Common myeloid progenitor, CD34-positive (primary cell): ENCODE measurements around the gene MED6.
A peak's percentile ranks its signal among the peaks of the same experiment; 100 is the strongest.

Experiments
- CTCF ChIA-PET: fragments of 350-600 bp; sonication (Branson Sonifier 250); formaldehyde crosslinking; loops from one replicate; lab custom pipeline; 2021; ENCODE audit warnings: antibody characterized with exemption; lab: Charles Lee
- POLR2A ChIA-PET: fragments of 350-600 bp; sonication (Branson Sonifier 250); formaldehyde crosslinking; loops from one replicate; lab custom pipeline; 2021; ENCODE audit warnings: antibody characterized with exemption; lab: Charles Lee
- DNase-seq, 3 donors: peaks; one replicate each; pipeline versions ENCODE4 v3.0.0 to v3.0.0-alpha.2; 2013
- H3K27ac ChIP-seq, 2 experiments: 1 replicate in 1 of 2; 2 replicates in 1 of 2; pipeline ENCODE4 v1.7.0; 2013; ENCODE audit warnings: inconsistent platforms in 2 of 2, low read length in 2 of 2, mild to moderate bottlenecking in 2 of 2, low read depth in 1 of 2, moderate library complexity in 1 of 2; ENCODE audit not compliant: severe bottlenecking in 2 of 2, insufficient read depth in 1 of 2, poor library complexity in 1 of 2
- H3K27me3 ChIP-seq, 5 experiments: replicated peaks in 2 of 5; 1 replicate in 3 of 5; 2 replicates in 2 of 5; pipeline versions ENCODE4 v1.6.1 to v1.7.0; 2013; ENCODE audit warnings: low read length in 4 of 5, mild to moderate bottlenecking in 2 of 5, moderate library complexity in 2 of 5, inconsistent platforms in 1 of 5; ENCODE audit not compliant: insufficient read depth in 5 of 5, control insufficient read depth in 4 of 5
- H3K36me3 ChIP-seq, 4 experiments: 1 replicate in 2 of 4; 2 replicates in 2 of 4; pipeline versions ENCODE4 v1.6.1 to v1.7.0; 2013; ENCODE audit warnings: low read length in 3 of 4, control low read depth in 1 of 4, mild to moderate bottlenecking in 1 of 4; ENCODE audit not compliant: control insufficient read depth in 4 of 4, insufficient read depth in 4 of 4
- H3K4me1 ChIP-seq, 4 experiments: 1 replicate in 3 of 4; 2 replicates in 1 of 4; pipeline versions ENCODE4 v1.6.1 to v1.7.1; 2013; ENCODE audit warnings: low read length in 3 of 4, mild to moderate bottlenecking in 3 of 4, control low read depth in 1 of 4, inconsistent platforms in 1 of 4, moderate library complexity in 1 of 4; ENCODE audit not compliant: control insufficient read depth in 4 of 4, insufficient read depth in 4 of 4; ENCODE audit errors: control extremely low read depth in 1 of 4
- H3K4me3 ChIP-seq, 7 experiments: 1 replicate in 4 of 7; 2 replicates in 3 of 7; pipeline versions ENCODE4 v1.5.1 to v1.7.0; 2013; ENCODE audit warnings: mild to moderate bottlenecking in 7 of 7, low read length in 6 of 7, moderate library complexity in 6 of 7, inconsistent platforms in 2 of 7, low read depth in 2 of 7, control low read depth in 1 of 7; ENCODE audit not compliant: insufficient read depth in 4 of 7, control insufficient read depth in 1 of 7; ENCODE audit errors: extremely low read depth in 1 of 7
- H3K9me3 ChIP-seq, 5 experiments: 1 replicate in 4 of 5; 2 replicates in 1 of 5; pipeline versions ENCODE4 v1.6.1 to v1.7.1; 2013; ENCODE audit warnings: low read length in 4 of 5, mild to moderate bottlenecking in 2 of 5, inconsistent platforms in 1 of 5, low read depth in 1 of 5, moderate library complexity in 1 of 5; ENCODE audit not compliant: control insufficient read depth in 4 of 5, insufficient read depth in 2 of 5; ENCODE audit errors: control extremely low read depth in 1 of 5
- WGBS: methylation state at CpG from one replicate; pipeline ENCODE4 v1.1.5; 2013; ENCODE audit not compliant: insufficient coverage; 5-methylcytosine and 5-hydroxymethylcytosine counted together

MED6 gene

DNA sequence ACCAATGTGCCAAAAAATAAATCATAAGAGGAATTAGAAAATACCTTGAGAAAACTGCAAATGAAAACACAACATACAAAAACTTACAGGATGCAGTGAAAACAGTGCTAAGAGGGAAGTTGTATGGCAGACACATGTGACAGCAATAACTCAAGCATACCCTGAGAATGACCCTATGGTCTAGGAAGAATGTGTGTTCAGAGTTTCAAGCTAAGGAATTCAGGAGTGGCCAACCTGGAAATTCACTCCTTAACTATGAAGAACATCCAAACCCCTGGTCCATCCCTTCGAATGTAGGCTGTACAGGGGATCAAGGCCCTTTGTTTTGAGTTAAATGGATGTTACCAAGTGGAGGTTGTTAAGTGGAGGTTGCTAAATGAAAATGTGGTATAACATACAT lies 24.5 kb upstream of the MED6 start:
- no peak overlapping the region for H3K27ac ChIP-seq
- ChIA-PET POLR2A (no interaction called here), CTCF (interaction anchor here (0.6 to 7.3 kb wide), 8 partner anchors 10 to 352 kb away, joined by 3 to 59 read pairs (median 4); no protein-coding TSS in a partner anchor)
- no peaks in the 10 kb centered on the region for H3K36me3 ChIP-seq
- H3K4me1 ChIP-seq = no peaks in the 10 kb centered on the region
- WGBS = no CpG with 5 or more reads among the region's 1 CpG
- H3K4me3 ChIP-seq = no peak overlapping the region
- peaks cover 0 to 26% (median 4%) of the 10 kb centered on the region in 5 experiments for H3K9me3 ChIP-seq
- peak in 1 of 3 donors; percentile 16 for DNase-seq
- H3K27me3 ChIP-seq = no peaks in the 10 kb centered on the region

DNA sequence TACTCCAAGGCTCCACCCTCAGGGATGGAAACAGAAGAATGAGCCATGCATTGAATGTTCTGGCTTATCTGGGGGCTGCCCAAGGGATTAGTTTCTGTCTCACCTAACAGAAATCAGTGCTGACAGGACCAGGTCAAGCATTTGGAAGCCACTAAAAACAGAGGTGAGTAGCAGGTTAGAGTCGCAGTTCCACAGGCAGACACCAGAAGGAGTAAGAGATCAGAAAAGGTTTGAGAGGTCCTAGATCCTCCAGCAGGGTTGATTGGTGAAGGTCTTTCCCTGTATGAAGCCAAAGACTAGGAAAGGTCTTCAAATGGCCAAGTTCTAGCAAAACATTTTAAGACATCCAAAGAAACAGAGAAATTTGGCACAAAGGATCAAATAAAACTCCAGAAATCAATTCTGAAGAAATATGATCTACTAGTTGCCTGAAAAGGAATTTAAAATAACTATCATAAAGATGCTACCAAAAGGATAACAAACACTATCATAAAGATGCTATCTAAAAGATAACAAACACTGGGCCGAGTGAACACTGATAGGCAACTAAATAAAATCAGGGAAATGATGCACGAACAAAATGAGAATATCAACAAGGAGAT lies 21.8 kb upstream of the MED6 start:
- 0% methylated on average over 1 of the region's 3 CpGs for WGBS
- no peaks in the 10 kb centered on the region for H3K4me1 ChIP-seq
- POLR2A ChIA-PET = no interaction called here
- H3K36me3 ChIP-seq = no peaks in the 10 kb centered on the region
- peaks cover 0 to 4% (median 0%) of the 10 kb centered on the region in 5 experiments for H3K27me3 ChIP-seq
- no peak overlapping the region for H3K27ac ChIP-seq
- CTCF ChIA-PET = interaction anchor here (0.9 to 7.3 kb wide), 11 partner anchors 9 to 196 kb away, joined by 3 to 59 read pairs (median 6); no protein-coding TSS in a partner anchor
- H3K9me3 ChIP-seq = peaks cover 0 to 24% (median 2%) of the 10 kb centered on the region in 5 experiments
- DNase-seq = peak; percentile 54 to 68 (median 58)
- no peak overlapping the region for H3K4me3 ChIP-seq

DNA sequence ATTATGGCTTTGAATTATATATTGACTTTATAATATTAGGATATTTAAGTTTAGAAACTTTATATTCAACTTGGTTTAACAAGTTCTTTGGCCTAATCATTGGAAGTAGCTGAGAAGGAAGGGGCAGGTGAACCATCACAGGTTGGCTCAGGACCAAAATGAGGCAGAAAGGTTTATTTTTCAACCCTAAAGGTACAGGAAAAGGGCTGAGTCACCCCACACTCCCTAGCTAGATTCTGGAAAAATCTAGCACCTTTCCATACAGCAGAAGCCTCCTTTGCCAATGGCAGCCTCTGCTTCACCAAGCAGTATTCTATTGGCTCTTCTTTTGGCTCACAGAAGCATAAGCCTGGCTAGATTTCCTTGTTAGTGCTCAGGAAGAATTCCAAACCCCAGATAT lies 19.3 kb upstream of the MED6 start:
- Histone ChIP-seq H3K36me3 (no peaks in the 10 kb centered on the region), H3K4me1 (no peaks in the 10 kb centered on the region), H3K27me3 (peaks cover 0 to 4% (median 0%) of the 10 kb centered on the region in 5 experiments), H3K4me3 (no peak overlapping the region), H3K9me3 (peaks cover 0 to 10% (median 0%) of the 10 kb centered on the region in 5 experiments), H3K27ac (no peak overlapping the region)
- ChIA-PET POLR2A (interaction anchor here (0.5 kb wide), 1 partner anchor 77 kb away, joined by 3 read pairs; no protein-coding TSS in a partner anchor), CTCF (interaction anchor here (0.9 to 7.3 kb wide), 5 partner anchors 13 to 198 kb away, joined by 3 to 59 read pairs (median 3); no protein-coding TSS in a partner anchor)
- DNase-seq = no peak

DNA sequence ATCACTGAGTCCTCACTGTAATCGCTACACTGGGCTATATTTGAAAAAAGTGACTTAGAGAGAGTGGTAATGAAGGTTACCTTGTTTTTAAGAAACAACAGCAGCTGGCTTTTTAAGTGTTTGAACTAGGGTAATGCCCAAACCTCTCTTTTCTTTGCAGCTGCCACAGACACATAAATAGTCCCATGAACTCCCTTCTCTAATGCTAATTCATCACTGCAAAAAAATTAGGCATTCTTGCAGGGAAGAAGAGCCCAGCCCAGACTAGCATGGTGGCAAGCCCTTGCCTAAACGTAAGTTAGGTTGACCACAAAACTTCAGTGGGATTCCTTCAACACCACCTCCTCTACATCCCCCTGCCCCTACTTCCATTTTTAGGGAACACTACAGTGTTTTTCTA lies 17.9 kb upstream of the MED6 start:
- 90% methylated on average over 2 of the region's 2 CpGs for WGBS
- POLR2A ChIA-PET = no interaction called here

DNA sequence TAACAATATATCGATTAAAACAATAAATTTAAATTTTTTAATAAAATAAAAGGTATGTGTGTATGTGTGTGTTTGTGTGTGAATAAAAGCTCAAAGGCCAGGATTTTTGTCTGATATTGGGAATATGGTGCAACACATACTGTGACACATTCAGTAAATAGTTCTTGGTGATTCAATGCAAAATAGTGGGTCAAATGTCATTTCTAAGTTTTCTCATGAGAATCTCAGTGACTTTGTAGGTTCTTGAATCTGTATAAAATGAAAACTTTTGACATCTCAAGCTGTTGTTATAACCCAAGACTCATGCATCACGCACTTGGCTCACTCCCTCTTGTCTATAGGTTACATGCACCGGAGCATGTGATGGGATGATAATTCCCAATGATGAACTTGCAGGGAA lies 16.2 kb upstream of the MED6 start:
- H3K27me3 ChIP-seq = peaks cover 0 to 4% (median 0%) of the 10 kb centered on the region in 5 experiments
- H3K4me1 ChIP-seq = no peaks in the 10 kb centered on the region
- H3K9me3 ChIP-seq = no peaks in the 10 kb centered on the region
- H3K27ac ChIP-seq = no peak overlapping the region
- ChIA-PET CTCF (interaction anchor here (1.2 to 1.6 kb wide), 2 partner anchors 86 to 98 kb away, joined by 3 to 4 read pairs; no protein-coding TSS in a partner anchor), POLR2A (no interaction called here)
- no peak overlapping the region for H3K4me3 ChIP-seq
- 100% methylated on average over 1 of the region's 3 CpGs for WGBS
- no peak for DNase-seq
- no peaks in the 10 kb centered on the region for H3K36me3 ChIP-seq

More for the DNA sequence above, 17.9 kb upstream of the MED6 start:
- Histone ChIP-seq H3K36me3 (no peaks in the 10 kb centered on the region), H3K27ac (no peak overlapping the region), H3K4me3 (no peak overlapping the region), H3K27me3 (peaks cover 0 to 4% (median 0%) of the 10 kb centered on the region in 5 experiments), H3K4me1 (no peaks in the 10 kb centered on the region), H3K9me3 (peaks cover 0 to 4% (median 0%) of the 10 kb centered on the region in 5 experiments)
- CTCF ChIA-PET = interaction anchor here (1.0 to 7.3 kb wide), 5 partner anchors 39 to 200 kb away, joined by 3 to 59 read pairs (median 3); no protein-coding TSS in a partner anchor
- no peak for DNase-seq

DNA sequence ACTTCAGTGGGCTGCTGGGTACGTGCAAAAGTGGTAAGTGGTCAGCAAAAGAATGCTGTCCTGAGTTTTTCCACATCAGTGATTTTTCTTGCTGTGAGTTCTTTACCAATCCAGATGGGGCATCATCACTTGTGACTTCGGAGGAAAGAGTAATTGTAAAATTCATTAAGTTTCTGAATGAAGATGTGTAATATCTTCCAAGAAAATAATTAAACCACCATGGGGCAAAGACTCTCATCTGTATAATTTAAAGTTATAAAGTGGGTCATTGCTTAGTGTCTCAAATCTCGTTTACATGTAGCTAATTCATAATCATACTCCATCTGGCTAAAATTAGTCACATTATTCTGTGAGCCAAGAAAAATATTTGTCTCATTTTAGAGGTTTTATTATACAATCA lies 10.8 kb upstream of the MED6 start:
- H3K9me3 ChIP-seq = no peaks in the 10 kb centered on the region
- CTCF ChIA-PET = interaction anchor here (1.3 kb wide), 1 partner anchor 9 kb away, joined by 3 read pairs; no protein-coding TSS in a partner anchor
- no peak overlapping the region for H3K4me3 ChIP-seq
- DNase-seq = no peak
- H3K27ac ChIP-seq = no peak overlapping the region
- no peaks in the 10 kb centered on the region for H3K4me1 ChIP-seq
- POLR2A ChIA-PET = no interaction called here
- no CpG with 5 or more reads among the region's 3 CpGs for WGBS
- H3K27me3 ChIP-seq = peaks cover 0 to 4% (median 0%) of the 10 kb centered on the region in 5 experiments
- no peaks in the 10 kb centered on the region for H3K36me3 ChIP-seq

DNA sequence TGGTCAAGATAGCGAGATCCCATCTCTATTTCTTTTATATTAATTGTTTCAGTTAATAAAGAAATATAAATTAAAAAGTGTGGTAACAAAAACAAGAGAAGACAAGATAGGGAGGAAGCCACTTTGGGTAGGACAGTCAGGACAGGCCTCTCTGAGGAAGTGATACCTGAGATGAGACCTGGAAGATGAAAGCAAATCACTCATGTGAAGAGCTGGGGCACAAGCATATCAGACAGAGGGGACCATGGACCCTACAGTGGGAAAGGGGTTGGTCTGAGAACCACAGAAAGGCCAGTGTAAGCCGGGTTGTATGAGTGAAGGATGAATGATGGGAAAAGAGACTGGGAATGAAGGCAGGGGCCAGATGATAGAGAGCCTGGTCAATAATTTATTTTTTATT lies 1.8 kb upstream of the MED6 start:
- H3K4me1 ChIP-seq = peaks cover 4 to 20% (median 13%) of the 10 kb centered on the region in 4 experiments
- ChIA-PET POLR2A (no interaction called here), CTCF (interaction anchor here (1.1 kb wide), 1 partner anchor 105 kb away, joined by 3 read pairs; no protein-coding TSS in a partner anchor)
- peaks cover 0 to 21% (median 4%) of the 10 kb centered on the region in 5 experiments for H3K27me3 ChIP-seq
- no peak overlapping the region for H3K27ac ChIP-seq
- H3K9me3 ChIP-seq = no peaks in the 10 kb centered on the region
- no peak overlapping the region for H3K4me3 ChIP-seq
- WGBS = 100% methylated on average over 1 of the region's 2 CpGs
- DNase-seq = no peak
- peaks cover 0 to 3% (median 0%) of the 10 kb centered on the region in 4 experiments for H3K36me3 ChIP-seq
